Measurements from ENCODE around the gene NTSR1. TPM values are rescaled to one million over a fixed set of nuclear protein-coding genes. Genes with fewer than 3 reads are reported as not detected.

Gene NTSR1
- total and polyA plus RNA-seq, 2 of the 8 experiments (the other 6 are each of a cell fraction or from before 2014, with no cell fraction given): 0.53 to 0.89 TPM

GRCh38 chr20:62792940-62793756 lies 84.5 kb downstream of the NTSR1 start:
- Histone ChIP-seq H3K9me3 (ENCODE audit: insufficient read depth in 2 of 2, low read depth in 1 of 2, low read length in 1 of 2) (no peaks in the 10 kb centered on the region), H3K4me2 (ENCODE audit: insufficient read depth in 1 of 2, low read depth in 2 of 2, low read length in 2 of 2) (peak overlapping the region; percentile 84 to 85; a peak in 2 of 4 replicates), H3K9ac (replicated peaks in 1 of 4; ENCODE audit: extremely low read depth in 1 of 4, low read depth in 3 of 4, low read length in 3 of 4) (no peak overlapping the region), H3K56ac (replicated peaks; ENCODE audit: insufficient read length, low read depth, low read length) (no peak overlapping the region), H4K5ac (ENCODE audit: insufficient read length, low read depth, low read length) (no peak overlapping the region), H2BK120ac (replicated peaks; ENCODE audit: low read depth, low read length) (no peak overlapping the region), H4K20me1 (replicated peaks in 1 of 2; ENCODE audit: control insufficient read depth in 1 of 2, insufficient read depth in 2 of 2, low read length in 2 of 2) (peaks cover 0 to 10% of the 10 kb centered on the region in 2 experiments), H3K23ac (ENCODE audit: insufficient read length) (no peak overlapping the region), H3K36me3 (ENCODE audit: control insufficient read depth in 2 of 4, insufficient read depth in 4 of 4, low read length in 3 of 4) (no peaks in the 10 kb centered on the region), H2BK15ac (ENCODE audit: low read length) (peak overlapping the region; percentile 72; the same call in 1 of the 2 replicates), H3K18ac (ENCODE audit: extremely low read depth, low read length) (no peak overlapping the region), H4K8ac (ENCODE audit: extremely low read depth, insufficient read depth, low read length) (peak overlapping the region; percentile 59; the same call in 1 of the 2 replicates), H3K23me2 (ENCODE audit: low read depth, low read length) (peaks cover 7% of the 10 kb centered on the region; the same call in 1 of the 2 replicates), H3K79me1 (ENCODE audit: low read depth, low read length) (no peaks in the 10 kb centered on the region), H3K4me3 (ENCODE audit: extremely low read depth in 1 of 4, insufficient read depth in 2 of 4, low read depth in 3 of 4, low read length in 4 of 4) (peak overlapping the region in 2 of 4 experiments; percentile 22 to 36; a peak in 3 of 8 replicates), H3K4ac (replicated peaks; ENCODE audit: insufficient read length, low read depth, low read length) (no peak overlapping the region), H3K14ac (ENCODE audit: insufficient read length) (no peak overlapping the region), H2BK12ac (ENCODE audit: low read depth, low read length) (peak overlapping the region; percentile 75; the same call in 1 of the 2 replicates), H2BK5ac (ENCODE audit: low read depth, low read length) (no peak overlapping the region; the same call in 1 of the 2 replicates), H3K79me2 (ENCODE audit: control insufficient read depth in 1 of 2, insufficient read depth in 2 of 2, low read length in 2 of 2) (no peaks in the 10 kb centered on the region), H3K27me3 (replicated peaks in 1 of 4; ENCODE audit: control insufficient read depth in 3 of 4, extremely low read depth in 1 of 4, insufficient read depth in 3 of 4, low read length in 3 of 4) (peaks cover 0 to 18% (median 11%) of the 10 kb centered on the region in 4 experiments; a peak in 5 of 7 replicates), H3K4me1 (replicated peaks in 1 of 4; ENCODE audit: control insufficient read depth in 3 of 4, insufficient read depth in 4 of 4, low read length in 3 of 4) (peaks cover 0 to 11% (median 6%) of the 10 kb centered on the region in 4 experiments; a peak in 4 of 7 replicates), H4K91ac (replicated peaks; ENCODE audit: insufficient read length, low read length) (peak overlapping the region; percentile 95), H2AK5ac (ENCODE audit: low read depth, low read length) (peak overlapping the region; percentile 54; the same call in 1 of the 2 replicates), H2AFZ (ENCODE audit: low read length) (no peak overlapping the region), H2BK20ac (ENCODE audit: low read length) (no peak overlapping the region), H3K27ac (ENCODE audit: low read depth, low read length) (no peak overlapping the region)
- no peak for TF ChIP-seq CEBPB (IDR thresholded peaks at IDR 0.05; ENCODE audit: low read depth, low read length)
- no peak for TF ChIP-seq RFX5 (IDR thresholded peaks at IDR 0.05; ENCODE audit: borderline replicate concordance, low read depth, low read length)
- TF ChIP-seq TAF1 (IDR thresholded peaks at IDR 0.05; ENCODE audit: low read depth, low read length): no peak
- no peak for TF ChIP-seq BCL11A (IDR thresholded peaks at IDR 0.05; ENCODE audit: low read depth in 2 of 2, low read length in 2 of 2)
- no peak for TF ChIP-seq CHD2 (IDR thresholded peaks at IDR 0.05; ENCODE audit: low read length)
- TF ChIP-seq KDM1A (IDR thresholded peaks at IDR 0.05; ENCODE audit: borderline replicate concordance, low read length): no peak
- TF ChIP-seq GTF2F1 (IDR thresholded peaks at IDR 0.05; ENCODE audit: borderline replicate concordance, low read depth, low read length): no peak
- no peak for TF ChIP-seq TAF7 (optimal IDR thresholded peaks at IDR 0.05; ENCODE audit: borderline replicate concordance, low read depth, low read length)
- ChIA-PET POLR2A (ENCODE audit: partially characterized antibody) (interaction anchor here (1.3 to 2.1 kb wide), 4 partner anchors 11 to 151 kb away, joined by 4 to 10 read pairs (median 5); partner anchors contain the start of genes COL9A3 and SLCO4A1), CTCF (ENCODE audit: partially characterized antibody) (interaction anchor here (0.9 to 6.4 kb wide), 34 partner anchors 10 to 370 kb away, joined by 3 to 65 read pairs (median 8); partner anchors contain the start of gene NTSR1)
- WGBS, 2 experiments (ENCODE audit: extremely low coverage in 1 of 2, insufficient coverage in 1 of 2, insufficient read length in 1 of 2, insufficient replicate concordance in 2 of 2, low coverage in 1 of 2, low lambda C conversion rate in 2 of 2, missing lambda C conversion rate in 1 of 2): 79% methylated on average over 20 of the region's 22 CpGs; no CpG with 5 or more reads in 1 of the 2 experiments
- DNase-seq (ENCODE audit: low read depth in 1 of 2, low spot score in 2 of 2): no peak
- no peak for FAIRE-seq
